GM06990 (cell line): ENCODE data around the gene GCK.

Source experiments
- DNase-seq: peaks from one replicate; pipeline ENCODE4 v3.0.0-alpha.2; 2011; ENCODE audit not compliant: insufficient read length; ENCODE audit errors: extremely low read depth
- H3K27me3 ChIP-seq: replicated peaks from 2 replicates; pipeline ENCODE4 v1.6.0; 2011; ENCODE audit warnings: low read length; ENCODE audit not compliant: control insufficient read depth, insufficient read depth
- H3K36me3 ChIP-seq: 2 replicates; pipeline ENCODE4 v1.5.1; 2011; ENCODE audit warnings: low read length; ENCODE audit not compliant: control insufficient read depth, insufficient read depth
- H3K4me3 ChIP-seq: replicated peaks from 2 replicates; pipeline ENCODE4 v1.5.1; 2011; ENCODE audit warnings: low read depth, mild to moderate bottlenecking, control low read depth, low read length
- TF ChIP-seq, protein P1 (sequence below): IDR thresholded peaks from 2 replicates; pipeline ENCODE4 v1.5.1; 2011; ENCODE audit warnings: low read length, control low read depth, mild to moderate bottlenecking, inconsistent platforms; ENCODE audit not compliant: insufficient read depth, poor library complexity, severe bottlenecking

Gene GCK

DNA sequence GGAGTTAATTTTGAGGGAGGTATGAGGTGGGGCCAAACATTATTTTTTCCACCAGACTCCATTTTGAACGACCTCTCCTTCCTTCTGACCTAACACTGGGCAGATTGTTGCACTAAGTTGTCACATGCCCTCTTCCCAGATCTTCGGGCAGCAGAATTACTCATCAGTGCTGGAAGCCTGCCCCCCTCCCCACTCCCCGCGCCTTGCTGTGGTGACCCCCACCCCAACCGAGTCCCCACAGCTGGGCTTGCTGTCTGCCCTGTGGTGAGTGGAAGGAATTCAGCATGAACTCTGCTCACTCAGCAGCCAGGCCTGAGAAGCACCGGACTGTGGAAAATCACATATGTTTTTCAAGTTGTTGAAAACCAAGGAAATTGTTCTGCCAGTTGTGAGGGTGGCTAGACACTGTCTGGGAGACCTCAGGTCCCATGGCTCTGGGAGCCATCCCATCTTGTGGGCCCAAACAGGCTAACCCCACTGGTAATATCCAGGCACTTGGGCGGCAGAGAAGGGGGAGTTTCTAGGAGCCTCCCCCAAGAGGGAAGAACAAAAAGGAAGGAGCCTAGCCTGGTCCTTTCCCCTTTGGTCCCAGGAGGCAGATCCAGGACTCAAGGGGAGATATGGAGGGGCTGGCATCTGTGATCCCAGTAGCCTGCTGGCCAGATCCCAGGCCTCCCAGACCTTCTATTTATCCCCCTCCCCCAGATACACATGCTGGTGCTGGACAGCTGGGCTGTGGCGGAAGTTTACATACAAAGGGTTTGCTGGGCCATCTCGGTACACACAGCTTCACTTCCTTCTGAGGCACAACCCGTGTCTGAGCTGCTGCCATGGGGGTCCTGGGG lies 88.6 kb downstream of the GCK start:
- no peak for DNase-seq
- no peaks in the 10 kb centered on the region for H3K36me3 ChIP-seq
- no peak overlapping the region for H3K4me3 ChIP-seq
- H3K27me3 ChIP-seq = peaks cover 4% of the 10 kb centered on the region
- TF ChIP-seq, protein P1, sequence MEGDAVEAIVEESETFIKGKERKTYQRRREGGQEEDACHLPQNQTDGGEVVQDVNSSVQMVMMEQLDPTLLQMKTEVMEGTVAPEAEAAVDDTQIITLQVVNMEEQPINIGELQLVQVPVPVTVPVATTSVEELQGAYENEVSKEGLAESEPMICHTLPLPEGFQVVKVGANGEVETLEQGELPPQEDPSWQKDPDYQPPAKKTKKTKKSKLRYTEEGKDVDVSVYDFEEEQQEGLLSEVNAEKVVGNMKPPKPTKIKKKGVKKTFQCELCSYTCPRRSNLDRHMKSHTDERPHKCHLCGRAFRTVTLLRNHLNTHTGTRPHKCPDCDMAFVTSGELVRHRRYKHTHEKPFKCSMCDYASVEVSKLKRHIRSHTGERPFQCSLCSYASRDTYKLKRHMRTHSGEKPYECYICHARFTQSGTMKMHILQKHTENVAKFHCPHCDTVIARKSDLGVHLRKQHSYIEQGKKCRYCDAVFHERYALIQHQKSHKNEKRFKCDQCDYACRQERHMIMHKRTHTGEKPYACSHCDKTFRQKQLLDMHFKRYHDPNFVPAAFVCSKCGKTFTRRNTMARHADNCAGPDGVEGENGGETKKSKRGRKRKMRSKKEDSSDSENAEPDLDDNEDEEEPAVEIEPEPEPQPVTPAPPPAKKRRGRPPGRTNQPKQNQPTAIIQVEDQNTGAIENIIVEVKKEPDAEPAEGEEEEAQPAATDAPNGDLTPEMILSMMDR = no peak

DNA sequence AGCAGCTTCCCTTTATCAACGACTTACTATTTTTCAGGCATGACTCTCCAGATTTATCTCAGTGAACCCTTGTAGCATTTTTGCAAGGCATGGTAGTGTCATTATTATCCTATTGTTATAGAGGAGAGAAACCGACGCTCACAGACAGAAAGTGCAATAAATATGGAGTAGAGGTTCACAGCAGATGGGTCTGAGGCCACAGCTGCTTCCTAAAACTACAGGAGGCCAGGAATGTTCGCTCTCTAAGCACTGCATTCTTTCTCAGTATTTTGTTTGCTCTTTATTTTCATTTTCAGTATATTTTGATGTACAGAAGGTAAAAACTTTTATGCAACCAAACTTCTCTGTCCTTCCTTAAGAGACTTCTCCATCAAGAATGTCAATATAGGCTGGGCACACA lies 89.6 kb downstream of the GCK start:
- TF ChIP-seq, protein P1 = no peak
- H3K27me3 ChIP-seq = peaks cover 4% of the 10 kb centered on the region
- H3K36me3 ChIP-seq = no peaks in the 10 kb centered on the region
- no peak overlapping the region for H3K4me3 ChIP-seq
- no peak for DNase-seq

DNA sequence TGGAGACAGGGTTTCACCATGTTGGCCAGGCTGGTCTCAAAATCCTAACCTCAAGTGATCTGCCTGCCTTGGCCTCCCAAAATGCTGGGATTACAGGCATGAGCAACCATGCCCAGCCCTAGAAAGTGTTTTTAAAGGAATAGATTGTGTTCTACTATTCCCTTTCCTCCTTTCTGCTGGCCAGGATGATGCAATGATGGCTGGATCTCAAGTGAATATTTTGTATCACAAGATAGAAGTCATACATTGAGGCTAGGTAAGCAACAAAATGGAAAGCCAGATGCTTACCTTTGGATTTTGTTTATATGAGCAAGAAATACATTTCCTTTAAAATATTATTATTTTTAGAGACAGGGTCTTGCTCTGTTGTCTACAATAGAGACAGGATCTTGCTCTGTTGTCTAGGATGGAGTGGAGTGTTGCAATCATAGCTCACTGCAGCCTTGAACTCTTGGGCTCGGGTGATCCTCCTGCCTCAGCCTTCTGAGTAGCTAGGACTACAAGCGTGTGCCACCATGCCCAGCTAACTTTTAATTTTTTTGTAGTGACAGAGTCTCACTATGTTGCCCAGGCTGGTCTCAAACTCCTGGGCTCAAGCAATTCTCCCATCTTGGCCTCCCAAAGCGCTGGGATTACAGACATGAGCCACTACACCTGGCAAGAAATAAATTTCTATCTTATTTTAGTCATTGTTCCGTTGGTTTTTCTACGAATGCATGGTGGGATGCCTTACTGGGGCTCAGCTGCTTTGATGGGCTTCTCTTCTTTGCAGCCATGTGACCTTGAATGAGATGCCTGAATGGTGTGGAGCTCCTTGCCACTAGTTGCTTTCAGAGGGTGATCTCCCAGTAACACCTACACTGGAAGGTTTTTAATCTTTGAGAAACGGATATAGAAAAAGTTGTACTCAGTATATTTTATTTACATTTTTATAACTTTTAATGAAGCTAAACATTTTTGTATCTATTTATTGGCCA lies 90.9 kb downstream of the GCK start:
- no peak overlapping the region for H3K4me3 ChIP-seq
- H3K27me3 ChIP-seq = peaks cover 4% of the 10 kb centered on the region
- H3K36me3 ChIP-seq = no peaks in the 10 kb centered on the region
- TF ChIP-seq, protein P1 = no peak
- no peak for DNase-seq

DNA sequence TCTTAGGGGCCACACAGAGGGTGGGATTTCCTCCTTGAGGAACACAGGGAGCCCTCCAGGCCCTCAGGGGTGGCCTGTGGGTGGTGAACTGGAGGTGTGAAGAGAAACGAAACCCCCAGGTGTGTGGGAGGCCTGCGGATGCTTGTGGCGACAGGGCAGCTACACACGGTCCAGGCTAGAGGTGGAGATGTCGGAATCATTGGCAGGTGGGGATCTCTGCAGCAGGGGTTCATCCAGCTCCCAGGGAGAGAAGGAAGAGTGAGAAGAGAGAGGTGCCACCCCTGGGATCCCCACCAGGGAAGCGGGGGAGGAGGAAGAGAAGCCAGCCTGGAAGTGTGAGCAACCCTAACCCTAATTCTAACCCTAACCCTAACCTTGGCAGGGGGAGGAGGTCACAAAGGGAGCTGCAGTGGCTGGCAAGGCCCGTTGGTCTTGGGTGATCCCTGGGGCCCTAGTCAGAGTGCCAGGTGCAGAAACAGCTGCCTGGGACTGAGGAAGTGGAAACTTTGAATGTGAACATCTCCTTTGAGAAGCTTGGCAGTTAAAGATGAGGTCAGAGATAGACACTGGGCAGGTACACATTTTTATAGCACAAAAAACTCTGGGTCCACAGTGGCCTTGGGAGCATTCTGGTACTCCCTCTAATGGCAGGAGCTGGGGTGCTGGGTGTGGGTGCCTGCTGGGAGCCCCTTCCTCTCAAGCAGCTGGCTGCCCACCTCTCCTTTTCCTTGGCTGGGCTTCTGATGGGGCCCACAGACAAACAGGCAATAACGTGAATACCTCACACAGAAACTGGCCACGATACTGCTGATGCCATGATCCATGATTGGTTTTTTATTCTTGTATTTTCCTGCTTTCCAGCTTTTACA lies 91.9 kb downstream of the GCK start:
- H3K36me3 ChIP-seq = no peaks in the 10 kb centered on the region
- H3K27me3 ChIP-seq = no peaks in the 10 kb centered on the region
- TF ChIP-seq, protein P1 = no peak
- H3K4me3 ChIP-seq = no peak overlapping the region
- peak; percentile 52 for DNase-seq

DNA sequence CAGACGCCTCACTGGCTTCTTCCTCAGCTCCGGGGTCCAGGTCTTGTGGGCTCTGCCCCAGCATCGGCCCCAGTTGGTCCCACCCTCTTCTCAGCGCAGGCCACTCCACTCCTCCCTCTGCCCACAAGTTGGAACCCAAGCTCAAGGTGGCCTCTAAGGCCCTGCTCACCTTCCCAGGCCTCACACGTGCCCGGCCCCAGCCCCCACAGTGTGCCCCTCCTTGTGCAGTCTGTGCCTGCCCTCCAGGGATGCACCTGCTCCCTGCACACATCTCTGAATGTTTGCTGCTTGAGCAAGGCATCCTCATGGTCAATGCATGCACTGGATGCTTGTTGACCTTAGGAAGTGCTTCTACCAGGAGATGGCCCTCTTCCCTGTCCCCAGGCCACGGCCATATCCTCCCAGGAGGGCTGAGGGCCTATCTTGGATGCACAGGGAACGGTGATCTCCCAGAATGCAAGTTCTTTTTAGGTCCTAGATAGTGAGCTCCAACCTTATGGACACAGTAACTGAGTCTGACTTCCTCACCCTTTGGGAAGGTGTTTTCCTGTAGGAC lies 92.8 kb downstream of the GCK start:
- TF ChIP-seq, protein P1 = no peak
- DNase-seq = no peak
- no peak overlapping the region for H3K4me3 ChIP-seq
- H3K36me3 ChIP-seq = no peaks in the 10 kb centered on the region
- H3K27me3 ChIP-seq = no peaks in the 10 kb centered on the region
